HCT116 (cell line): ENCODE results near the gene CSNK2B.

ENCODE experiments used
- POLR2A ChIP-seq: IDR thresholded peaks from 2 replicates; pipeline ENCODE4 v1.7.0; 2011; ENCODE audit warnings: borderline replicate concordance; ENCODE audit not compliant: insufficient read depth, insufficient read length; ENCODE audit errors: extremely low read depth
- ZNF274 ChIP-seq: fragments of 200-500 bp; sonication (Bioruptor generic); IDR thresholded peaks from 2 replicates; pipeline ENCODE4 v1.6.1; 2014; ENCODE audit warnings: mild to moderate bottlenecking, low read depth, low read length, inconsistent platforms
- TF ChIP-seq, protein P1 (sequence below), 3 experiments: fragments of 200-600 bp in 1 of 3; sonication (generic) in 1 of 3; IDR thresholded peaks in 2 of 3; conservative IDR thresholded peaks in 1 of 3; 2 replicates each; pipeline ENCODE4 v1.5.1; 2012 to 2017; ENCODE audit warnings: low read depth in 2 of 3, low read length in 2 of 3, antibody characterized with exemption in 1 of 3, borderline replicate concordance in 1 of 3, control low read depth in 1 of 3, mild to moderate bottlenecking in 1 of 3, mixed read lengths in 1 of 3, mixed run types in 1 of 3, moderate library complexity in 1 of 3; ENCODE audit not compliant: insufficient read depth in 1 of 3
- TF ChIP-seq, protein P2 (sequence below): IDR thresholded peaks from 2 replicates; pipeline ENCODE4 v1.6.1; 2011; ENCODE audit warnings: mild to moderate bottlenecking, low read length, moderate library complexity; ENCODE audit not compliant: insufficient replicate concordance; ENCODE audit errors: extremely low read depth

DNA sequence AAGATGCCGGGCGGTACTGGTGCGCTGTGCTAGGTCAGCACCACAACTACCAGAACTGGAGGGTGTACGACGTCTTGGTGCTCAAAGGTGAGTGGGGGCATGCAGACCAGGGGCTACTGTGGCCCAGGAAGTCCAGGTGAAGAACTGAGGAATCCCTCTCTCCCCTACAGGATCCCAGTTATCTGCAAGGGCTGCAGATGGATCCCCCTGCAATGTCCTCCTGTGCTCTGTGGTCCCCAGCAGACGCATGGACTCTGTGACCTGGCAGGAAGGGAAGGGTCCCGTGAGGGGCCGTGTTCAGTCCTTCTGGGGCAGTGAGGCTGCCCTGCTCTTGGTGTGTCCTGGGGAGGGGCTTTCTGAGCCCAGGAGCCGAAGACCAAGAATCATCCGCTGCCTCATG is 41.8 kb downstream of the CSNK2B start:
- TF ChIP-seq, protein P1, sequence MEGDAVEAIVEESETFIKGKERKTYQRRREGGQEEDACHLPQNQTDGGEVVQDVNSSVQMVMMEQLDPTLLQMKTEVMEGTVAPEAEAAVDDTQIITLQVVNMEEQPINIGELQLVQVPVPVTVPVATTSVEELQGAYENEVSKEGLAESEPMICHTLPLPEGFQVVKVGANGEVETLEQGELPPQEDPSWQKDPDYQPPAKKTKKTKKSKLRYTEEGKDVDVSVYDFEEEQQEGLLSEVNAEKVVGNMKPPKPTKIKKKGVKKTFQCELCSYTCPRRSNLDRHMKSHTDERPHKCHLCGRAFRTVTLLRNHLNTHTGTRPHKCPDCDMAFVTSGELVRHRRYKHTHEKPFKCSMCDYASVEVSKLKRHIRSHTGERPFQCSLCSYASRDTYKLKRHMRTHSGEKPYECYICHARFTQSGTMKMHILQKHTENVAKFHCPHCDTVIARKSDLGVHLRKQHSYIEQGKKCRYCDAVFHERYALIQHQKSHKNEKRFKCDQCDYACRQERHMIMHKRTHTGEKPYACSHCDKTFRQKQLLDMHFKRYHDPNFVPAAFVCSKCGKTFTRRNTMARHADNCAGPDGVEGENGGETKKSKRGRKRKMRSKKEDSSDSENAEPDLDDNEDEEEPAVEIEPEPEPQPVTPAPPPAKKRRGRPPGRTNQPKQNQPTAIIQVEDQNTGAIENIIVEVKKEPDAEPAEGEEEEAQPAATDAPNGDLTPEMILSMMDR (IDR thresholded peaks at IDR 0.05 in 2 of 3, conservative IDR thresholded peaks at IDR 0.05 in 1 of 3; ENCODE audit: borderline replicate concordance in 1 of 3, insufficient read depth in 1 of 3, low read depth in 2 of 3, low read length in 2 of 3): no peak
- TF ChIP-seq ZNF274 (no peak), POLR2A (no peak)
- TF ChIP-seq, protein P2, sequence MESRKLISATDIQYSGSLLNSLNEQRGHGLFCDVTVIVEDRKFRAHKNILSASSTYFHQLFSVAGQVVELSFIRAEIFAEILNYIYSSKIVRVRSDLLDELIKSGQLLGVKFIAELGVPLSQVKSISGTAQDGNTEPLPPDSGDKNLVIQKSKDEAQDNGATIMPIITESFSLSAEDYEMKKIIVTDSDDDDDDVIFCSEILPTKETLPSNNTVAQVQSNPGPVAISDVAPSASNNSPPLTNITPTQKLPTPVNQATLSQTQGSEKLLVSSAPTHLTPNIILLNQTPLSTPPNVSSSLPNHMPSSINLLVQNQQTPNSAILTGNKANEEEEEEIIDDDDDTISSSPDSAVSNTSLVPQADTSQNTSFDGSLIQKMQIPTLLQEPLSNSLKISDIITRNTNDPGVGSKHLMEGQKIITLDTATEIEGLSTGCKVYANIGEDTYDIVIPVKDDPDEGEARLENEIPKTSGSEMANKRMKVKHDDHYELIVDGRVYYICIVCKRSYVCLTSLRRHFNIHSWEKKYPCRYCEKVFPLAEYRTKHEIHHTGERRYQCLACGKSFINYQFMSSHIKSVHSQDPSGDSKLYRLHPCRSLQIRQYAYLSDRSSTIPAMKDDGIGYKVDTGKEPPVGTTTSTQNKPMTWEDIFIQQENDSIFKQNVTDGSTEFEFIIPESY: no peak
